ENCODE data around the gene REST.
"Not testable (repeated sequence)": the region's sequence is repeated elsewhere in the genome, so short reads cannot be mapped to it uniquely, and the experiment has no call there.

Gene REST

GRCh38 chr4:56908206-56909085 lies 746 bp downstream of the REST start:
- peak; percentile 28 to 49 for DNase-seq (ENCODE audit: low read depth in 2 of 2)

GRCh38 chr4:56909086-56909894 lies 1.6 kb downstream of the REST start:
- peak; percentile 21 to 30 for DNase-seq (ENCODE audit: low read depth in 2 of 2)

GRCh38 chr4:56910172-56910967 lies 2.7 kb downstream of the REST start:
- no peak for DNase-seq (ENCODE audit: low read depth in 2 of 2)

GRCh38 chr4:56914336-56914735 lies 6.6 kb downstream of the REST start:
- no peak for DNase-seq (ENCODE audit: low read depth in 2 of 2)

- DNase-seq (ENCODE audit: low read depth in 2 of 2): not testable (repeated sequence)
These were observed 7.3 kb downstream of the REST start for GRCh38 chr4:56914977-56915376.

- DNase-seq (ENCODE audit: low read depth in 2 of 2): no peak
These were observed 19.5 kb downstream of the REST start for GRCh38 chr4:56927196-56927595.

GRCh38 chr4:56930638-56931037 lies 22.9 kb downstream of the REST start:
- DNase-seq (ENCODE audit: low read depth in 2 of 2): no peak

GRCh38 chr4:56931924-56932323 lies 24.2 kb downstream of the REST start:
- no peak for DNase-seq (ENCODE audit: low read depth in 2 of 2)

- DNase-seq (ENCODE audit: low read depth in 2 of 2): no peak
These were observed 29.6 kb downstream of the REST start for GRCh38 chr4:56937262-56937661.

GRCh38 chr4:56939826-56940225 lies 32.1 kb downstream of the REST start:
- not testable (repeated sequence) for DNase-seq (ENCODE audit: low read depth in 2 of 2)

GRCh38 chr4:56940403-56940802 lies 32.7 kb downstream of the REST start:
- no peak for DNase-seq (ENCODE audit: low read depth in 2 of 2)

GRCh38 chr4:56940971-56941370 lies 33.3 kb downstream of the REST start:
- no peak for DNase-seq (ENCODE audit: low read depth in 2 of 2)

GRCh38 chr4:56941403-56941802 lies 33.7 kb downstream of the REST start:
- no peak for DNase-seq (ENCODE audit: low read depth in 2 of 2)

- no peak for DNase-seq (ENCODE audit: low read depth in 2 of 2)
These were observed 46.2 kb downstream of the REST start for GRCh38 chr4:56953680-56954520.

- no peak for DNase-seq (ENCODE audit: low read depth in 2 of 2)
These were observed 50.4 kb downstream of the REST start for GRCh38 chr4:56958111-56958517.

- DNase-seq (ENCODE audit: low read depth in 2 of 2): no peak
These were observed 51.4 kb downstream of the REST start for GRCh38 chr4:56959100-56959499.

GRCh38 chr4:56961107-56961500 lies 53.4 kb downstream of the REST start:
- no peak for DNase-seq (ENCODE audit: low read depth in 2 of 2)

GRCh38 chr4:56971383-56971782 lies 63.7 kb downstream of the REST start:
- DNase-seq (ENCODE audit: low read depth in 2 of 2): no peak

- no peak for DNase-seq (ENCODE audit: low read depth in 2 of 2)
These were observed 64.7 kb downstream of the REST start for GRCh38 chr4:56972389-56972788.

GRCh38 chr4:56972809-56973208 lies 65.1 kb downstream of the REST start:
- no peak for DNase-seq (ENCODE audit: low read depth in 2 of 2)

GRCh38 chr4:56973336-56973735 lies 65.6 kb downstream of the REST start:
- no peak for DNase-seq (ENCODE audit: low read depth in 2 of 2)
